ENCODE data around the gene CNTFR. TPM values are rescaled to one million over a fixed set of nuclear protein-coding genes. Genes with fewer than 3 reads are reported as not detected.

CNTFR gene
- total RNA-seq, 2 experiments from 2014 or later, result not detected

DNA sequence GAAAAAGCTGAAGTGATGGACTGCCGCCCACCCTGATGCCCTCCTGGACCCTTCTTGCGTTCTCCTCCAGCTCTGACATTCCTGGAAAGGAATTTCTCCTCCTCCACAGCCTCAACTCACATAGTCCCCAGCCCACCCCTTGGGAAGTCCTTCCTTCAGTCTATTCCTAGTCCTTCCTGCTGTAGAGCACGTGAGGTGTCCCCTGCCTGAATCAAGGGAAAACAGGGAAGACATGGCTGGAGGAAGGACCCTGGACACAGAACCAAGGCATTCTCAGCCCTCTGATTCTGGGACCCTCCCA is 35.6 kb upstream of the CNTFR start:
- CTCF ChIA-PET, result interaction anchor here (1.1 to 1.7 kb wide), 4 partner anchors 8 to 33 kb away, joined by 4 to 9 read pairs (median 5); no protein-coding TSS in a partner anchor
- POLR2A ChIA-PET, result interaction anchor here (1.1 kb wide), 1 partner anchor 12 kb away, joined by 3 read pairs; no protein-coding TSS in a partner anchor

GRCh38 chr9:34624475-34625185 is 35.1 kb upstream of the CNTFR start:
- ChIA-PET CTCF (interaction anchor here (1.1 to 2.0 kb wide), 4 partner anchors 9 to 21 kb away, joined by 4 to 13 read pairs (median 8); no protein-coding TSS in a partner anchor), POLR2A (interaction anchor here (1.1 kb wide), 1 partner anchor 12 kb away, joined by 3 read pairs; no protein-coding TSS in a partner anchor)

DNA sequence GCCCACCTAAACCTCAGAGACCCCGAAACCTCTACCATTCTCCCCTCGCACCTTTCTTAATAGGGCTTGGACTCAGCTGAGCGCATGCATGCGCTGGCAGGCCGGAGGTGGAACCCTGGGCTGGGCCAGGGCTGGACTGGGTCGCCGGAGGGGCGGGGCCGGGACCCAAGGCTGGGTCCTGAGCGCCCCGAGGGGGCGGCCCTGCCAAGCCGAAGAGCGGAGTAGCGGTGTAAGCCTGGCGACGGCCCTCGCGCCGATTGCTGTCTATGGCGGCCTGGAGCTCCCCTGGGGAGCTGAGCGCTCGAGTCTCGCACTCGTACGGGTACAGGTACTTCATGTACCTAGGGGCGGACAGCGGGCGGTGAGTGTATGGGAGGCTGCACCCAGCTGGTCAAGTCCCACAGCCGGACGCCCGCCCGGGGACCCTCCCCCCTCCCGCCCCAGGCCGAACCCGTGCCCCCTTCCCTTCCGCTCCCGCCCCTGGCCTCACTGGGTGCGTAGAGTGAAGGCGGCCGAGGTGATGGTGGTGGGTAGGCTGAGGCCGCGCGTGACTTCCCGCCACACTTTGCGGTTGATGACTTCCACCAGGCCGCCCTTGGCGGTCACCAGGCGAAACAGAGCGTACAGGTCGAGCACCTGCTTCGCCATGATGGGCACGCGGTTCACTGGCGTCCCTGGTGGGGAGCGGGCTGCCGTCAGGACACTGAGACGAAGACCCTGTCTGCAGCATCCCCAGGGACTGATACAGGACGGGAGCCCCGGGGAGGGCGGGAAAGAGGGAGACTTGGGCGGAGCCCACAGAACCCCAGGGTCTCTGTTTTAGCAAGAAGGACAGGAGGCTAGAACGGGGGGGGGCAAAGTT is 34.1 kb upstream of the CNTFR start:
- CTCF ChIA-PET, result interaction anchor here (0.7 to 2.0 kb wide), 3 partner anchors 11 to 377 kb away, joined by 3 to 13 read pairs (median 4); no protein-coding TSS in a partner anchor
- POLR2A ChIA-PET, result no interaction called here

GRCh38 chr9:34620061-34620994 is 30.8 kb upstream of the CNTFR start, which contains the start of gene DCTN3:
Gene DCTN3 (minus strand): TSS chr9:34620495. CDS start chr9:34620464, 31 bp downstream.
- CTCF ChIA-PET, result interaction anchor here (0.7 to 2.6 kb wide), 8 partner anchors 8 to 82 kb away, joined by 3 to 20 read pairs (median 4); partner anchors contain the start of genes ARID3C and RPP25L
- POLR2A ChIA-PET, result interaction anchor here (1.0 to 1.9 kb wide), 4 partner anchors 8 to 17 kb away, joined by 3 to 11 read pairs (median 5); partner anchors contain the start of genes ARID3C and SIGMAR1

DNA sequence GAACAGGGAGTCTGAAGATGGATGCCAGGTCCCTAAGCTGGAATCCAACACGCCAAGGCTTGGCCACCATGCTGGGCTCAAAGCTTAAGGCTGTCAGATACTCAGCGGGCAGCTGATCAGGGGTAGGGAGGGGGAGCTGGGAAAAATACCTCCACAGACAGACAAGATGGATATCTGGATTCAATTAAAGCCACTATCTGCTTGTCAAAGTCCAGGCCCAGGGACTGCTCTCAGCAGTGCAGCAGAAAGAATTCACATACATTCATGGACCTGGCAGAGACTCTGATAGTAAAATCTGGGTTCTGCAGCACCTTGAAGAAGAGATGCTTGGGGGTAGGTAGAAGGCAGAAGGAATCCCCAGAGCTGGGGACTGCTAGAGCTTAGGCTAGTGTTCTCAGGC is 25.6 kb upstream of the CNTFR start:
- ChIA-PET POLR2A (interaction anchor here (0.5 to 0.6 kb wide), 2 partner anchors 146 to 1537 kb away, joined by 5 to 8 read pairs; no protein-coding TSS in a partner anchor), CTCF (interaction anchor here (0.7 to 6.2 kb wide), 2 partner anchors 18 to 87 kb away, joined by 3 to 89 read pairs; partner anchors contain the start of genes ARID3C and SIGMAR1)

- ChIA-PET POLR2A (interaction anchor here (0.6 to 1.3 kb wide), 3 partner anchors 8 to 34 kb away, joined by 4 to 5 read pairs (median 4); partner anchors contain the start of genes DCTN3 and GALT), CTCF (interaction anchor here (0.9 to 6.2 kb wide), 3 partner anchors 8 to 33 kb away, joined by 3 to 89 read pairs (median 5); partner anchors contain the start of genes ARID3C, DCTN3, GALT and SIGMAR1)
Observed at GRCh38 chr9:34612788-34613390, 23.4 kb upstream of the CNTFR start.

GRCh38 chr9:34611811-34612787 is 22.6 kb upstream of the CNTFR start, which contains the start of gene RPP25L:
Gene RPP25L (minus strand): TSS chr9:34612097. CDS start chr9:34611296, 801 bp downstream.
- ChIA-PET POLR2A (interaction anchor here (0.6 to 1.3 kb wide), 3 partner anchors 8 to 34 kb away, joined by 4 to 5 read pairs (median 4); partner anchors contain the start of genes DCTN3 and GALT), CTCF (interaction anchor here (0.9 to 6.2 kb wide), 3 partner anchors 8 to 34 kb away, joined by 3 to 89 read pairs (median 5); partner anchors contain the start of genes ARID3C, DCTN3, GALT and SIGMAR1)

DNA sequence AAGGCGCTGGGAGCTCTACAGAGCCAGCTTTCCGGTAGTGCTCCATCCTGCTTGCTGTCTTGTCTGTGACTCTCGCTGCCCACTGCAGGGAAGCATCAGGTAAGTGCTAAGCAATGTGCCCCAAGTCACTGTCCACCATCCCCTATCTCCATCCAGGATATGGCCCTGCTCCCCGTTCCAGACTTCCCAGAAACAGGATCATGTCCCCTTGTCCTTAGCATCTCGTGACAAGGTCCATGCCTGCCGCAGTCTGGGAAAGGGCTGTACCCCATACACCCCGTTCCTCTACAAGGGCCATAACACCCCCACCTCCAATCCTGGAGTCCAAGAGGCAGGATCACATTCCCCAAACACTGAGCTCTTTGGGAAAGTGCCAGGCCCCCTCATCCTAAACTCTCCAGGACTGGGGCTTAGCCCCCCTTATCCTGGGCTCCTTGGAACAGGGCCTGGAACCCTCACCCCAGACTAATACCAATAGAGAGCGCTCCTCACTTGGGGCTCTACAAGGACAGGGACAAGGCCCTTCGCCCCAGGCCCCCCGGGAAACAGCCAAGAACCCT is 21.8 kb upstream of the CNTFR start:
- ChIA-PET POLR2A (interaction anchor here (0.6 to 1.3 kb wide), 3 partner anchors 23 to 492 kb away, joined by 3 to 9 read pairs (median 4); partner anchors contain the start of gene SIGMAR1), CTCF (interaction anchor here (1.6 to 6.2 kb wide), 2 partner anchors 22 to 34 kb away, joined by 5 to 89 read pairs; partner anchors contain the start of genes ARID3C, GALT and SIGMAR1)

GRCh38 chr9:34610434-34611206 is 21.1 kb upstream of the CNTFR start:
- POLR2A ChIA-PET, result interaction anchor here (0.6 to 0.9 kb wide), 2 partner anchors 27 to 491 kb away, joined by 3 to 9 read pairs; partner anchors contain the start of gene SIGMAR1
- CTCF ChIA-PET, result interaction anchor here (6.2 kb wide), 1 partner anchor 23 kb away, joined by 89 read pairs; the partner anchor contains the start of genes ARID3C and SIGMAR1

GRCh38 chr9:34607331-34607730 is 17.8 kb upstream of the CNTFR start:
- ChIA-PET POLR2A (no interaction called here), CTCF (interaction anchor here (0.9 to 1.7 kb wide), 3 partner anchors 9 to 204 kb away, joined by 3 to 9 read pairs (median 3); no protein-coding TSS in a partner anchor)

GRCh38 chr9:34606905-34607304 is 17.4 kb upstream of the CNTFR start:
- ChIA-PET CTCF (interaction anchor here (0.9 to 1.7 kb wide), 3 partner anchors 9 to 203 kb away, joined by 3 to 9 read pairs (median 3); no protein-coding TSS in a partner anchor), POLR2A (no interaction called here)

- CTCF ChIA-PET, result interaction anchor here (1.0 to 2.1 kb wide), 5 partner anchors 15 to 212 kb away, joined by 3 to 9 read pairs (median 3); no protein-coding TSS in a partner anchor
- POLR2A ChIA-PET, result no interaction called here
Observed at GRCh38 chr9:34606190-34606589, 16.7 kb upstream of the CNTFR start.

GRCh38 chr9:34603610-34604231 is 14.2 kb upstream of the CNTFR start:
- POLR2A ChIA-PET, result no interaction called here
- CTCF ChIA-PET, result interaction anchor here (0.7 to 2.2 kb wide), 16 partner anchors 12 to 215 kb away, joined by 3 to 15 read pairs (median 5); partner anchors contain the start of genes DCTN3 and SIGMAR1

GRCh38 chr9:34601937-34602573 is 12.5 kb upstream of the CNTFR start:
- ChIA-PET POLR2A (no interaction called here), CTCF (interaction anchor here (1.1 to 2.2 kb wide), 4 partner anchors 10 to 198 kb away, joined by 3 to 8 read pairs (median 6); partner anchors contain the start of gene DCTN3)

Data from activated CD8-positive, alpha-beta memory T cell treated with anti-CD3 and anti-CD28 coated beads for 36 hours (primary cell).